ENCODE data around the gene COX6A1.

COX6A1 gene

DNA sequence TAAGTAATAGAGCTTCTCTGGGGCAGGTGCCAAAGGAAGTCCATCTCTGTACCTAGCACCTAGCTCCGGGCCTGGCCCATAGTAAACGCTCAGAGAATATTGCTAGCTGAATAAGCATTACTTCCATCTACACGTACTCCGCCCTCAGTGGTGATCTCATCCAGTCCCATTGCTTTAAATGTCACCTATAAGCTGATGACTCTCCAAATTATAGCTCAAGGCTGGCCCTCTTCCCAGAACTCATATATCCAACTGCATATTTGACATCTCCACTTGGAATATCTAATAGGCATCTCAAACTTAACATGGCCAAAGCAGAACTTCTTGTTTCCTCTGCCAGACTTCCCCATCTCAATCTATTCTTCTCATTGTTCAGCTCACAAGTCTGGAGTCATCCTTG lies 51.1 kb downstream of the COX6A1 start:
- Histone ChIP-seq H3K36me3 (ENCODE audit: control insufficient read depth, insufficient read depth, low read length) (peaks cover 5% of the 10 kb centered on the region), H3K27me3 (replicated peaks; ENCODE audit: control insufficient read depth, insufficient read depth, low read length) (no peaks in the 10 kb centered on the region), H3K4me3 (replicated peaks; ENCODE audit: low read depth, low read length) (no peak overlapping the region)
- DNase-seq (ENCODE audit: extremely low read depth, insufficient read length) = no peak
- TF ChIP-seq, protein P1, sequence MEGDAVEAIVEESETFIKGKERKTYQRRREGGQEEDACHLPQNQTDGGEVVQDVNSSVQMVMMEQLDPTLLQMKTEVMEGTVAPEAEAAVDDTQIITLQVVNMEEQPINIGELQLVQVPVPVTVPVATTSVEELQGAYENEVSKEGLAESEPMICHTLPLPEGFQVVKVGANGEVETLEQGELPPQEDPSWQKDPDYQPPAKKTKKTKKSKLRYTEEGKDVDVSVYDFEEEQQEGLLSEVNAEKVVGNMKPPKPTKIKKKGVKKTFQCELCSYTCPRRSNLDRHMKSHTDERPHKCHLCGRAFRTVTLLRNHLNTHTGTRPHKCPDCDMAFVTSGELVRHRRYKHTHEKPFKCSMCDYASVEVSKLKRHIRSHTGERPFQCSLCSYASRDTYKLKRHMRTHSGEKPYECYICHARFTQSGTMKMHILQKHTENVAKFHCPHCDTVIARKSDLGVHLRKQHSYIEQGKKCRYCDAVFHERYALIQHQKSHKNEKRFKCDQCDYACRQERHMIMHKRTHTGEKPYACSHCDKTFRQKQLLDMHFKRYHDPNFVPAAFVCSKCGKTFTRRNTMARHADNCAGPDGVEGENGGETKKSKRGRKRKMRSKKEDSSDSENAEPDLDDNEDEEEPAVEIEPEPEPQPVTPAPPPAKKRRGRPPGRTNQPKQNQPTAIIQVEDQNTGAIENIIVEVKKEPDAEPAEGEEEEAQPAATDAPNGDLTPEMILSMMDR (IDR thresholded peaks at IDR 0.05; ENCODE audit: insufficient read depth, low read length, poor library complexity, severe bottlenecking) = no peak

DNA sequence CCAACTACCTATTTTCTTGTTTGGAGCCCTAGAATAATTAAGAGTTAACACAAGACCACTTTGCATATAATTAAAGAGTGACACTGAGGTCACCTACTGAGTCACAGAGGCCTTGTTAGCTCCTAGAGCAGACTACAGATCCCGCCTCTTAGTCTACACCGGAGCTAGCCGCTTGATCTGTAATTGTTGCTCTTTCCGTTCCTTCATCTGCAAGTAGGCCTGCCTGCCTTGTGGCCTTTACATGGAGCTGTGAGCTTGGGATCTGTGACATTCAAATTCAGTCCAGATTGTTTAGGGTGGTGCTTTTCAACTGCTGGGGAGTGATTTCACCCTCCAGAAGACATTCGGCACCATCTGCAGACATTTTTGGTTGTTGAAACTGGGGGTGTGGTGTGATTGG lies 52.4 kb downstream of the COX6A1 start:
- TF ChIP-seq, protein P1 (IDR thresholded peaks at IDR 0.05; ENCODE audit: insufficient read depth, low read length, poor library complexity, severe bottlenecking) = no peak
- DNase-seq (ENCODE audit: extremely low read depth, insufficient read length) = no peak
- no peaks in the 10 kb centered on the region for H3K27me3 ChIP-seq (replicated peaks; ENCODE audit: control insufficient read depth, insufficient read depth, low read length)
- no peak overlapping the region for H3K4me3 ChIP-seq (replicated peaks; ENCODE audit: low read depth, low read length)
- H3K36me3 ChIP-seq (ENCODE audit: control insufficient read depth, insufficient read depth, low read length) = peaks cover 5% of the 10 kb centered on the region
